DND-41 (cell line): ENCODE data around the gene TMEM61.

Source experiments
- ATAC-seq: fragments of 200-7000 bp; cut with Tn5 transposase; 3 replicates; pipeline ENCODE4 v1.9.1; 2021; ENCODE audit warnings: low read depth; ENCODE audit not compliant: insufficient read depth
- DNase-seq: peaks from one replicate; pipeline ENCODE4 v3.0.0-alpha.2; 2020
- H2AFZ ChIP-seq: 2 replicates; pipeline ENCODE4 v1.6.0; 2012; ENCODE audit warnings: low read depth, low read length
- H3K27ac ChIP-seq: 2 replicates; pipeline ENCODE4 v1.5.1; 2012; ENCODE audit warnings: low read length, inconsistent platforms
- H3K27me3 ChIP-seq: fragments of 200-600 bp; sonication (generic); 2 replicates; pipeline ENCODE4 v1.6.0; 2012; ENCODE audit warnings: low read length, mild to moderate bottlenecking, inconsistent platforms; ENCODE audit not compliant: insufficient read depth, poor library complexity
- H3K36me3 ChIP-seq: 2 replicates; pipeline ENCODE4 v1.5.1; 2012; ENCODE audit warnings: low read length, inconsistent platforms; ENCODE audit not compliant: insufficient read depth
- H3K4me1 ChIP-seq: 2 replicates; pipeline ENCODE4 v1.5.1; 2012; ENCODE audit warnings: mild to moderate bottlenecking, low read length; ENCODE audit not compliant: insufficient read depth
- H3K4me2 ChIP-seq: 2 replicates; pipeline ENCODE4 v1.6.0; 2012; ENCODE audit warnings: mild to moderate bottlenecking, moderate library complexity, low read length, inconsistent platforms; ENCODE audit not compliant: insufficient read depth
- H3K4me3 ChIP-seq, 2 experiments: fragments of 200-600 bp in 1 of 2; shearing (Covaris generic) in 1 of 2; 2 replicates each; pipeline ENCODE4 v1.5.1; 2012 to 2016; ENCODE audit warnings: inconsistent platforms in 2 of 2, low read length in 2 of 2, mild to moderate bottlenecking in 2 of 2, low read depth in 1 of 2, moderate library complexity in 1 of 2
- H3K79me2 ChIP-seq: 2 replicates; pipeline ENCODE4 v1.6.0; 2012; ENCODE audit warnings: low read length, inconsistent platforms; ENCODE audit not compliant: insufficient read depth
- H3K9ac ChIP-seq: 2 replicates; pipeline ENCODE4 v1.6.0; 2012; ENCODE audit warnings: low read depth, mild to moderate bottlenecking, inconsistent platforms, low read length, moderate library complexity
- H3K9me3 ChIP-seq: 2 replicates; pipeline ENCODE4 v1.5.1; 2012; ENCODE audit warnings: low read length, moderate library complexity, mild to moderate bottlenecking, inconsistent platforms; ENCODE audit not compliant: insufficient read depth, severe bottlenecking
- H4K20me1 ChIP-seq: 2 replicates; pipeline ENCODE4 v1.6.0; 2012; ENCODE audit warnings: low read length; ENCODE audit not compliant: insufficient read depth
- CTCF ChIP-seq: IDR thresholded peaks from 2 replicates; pipeline ENCODE4 v1.5.1; 2012; ENCODE audit warnings: borderline replicate concordance, low read length, moderate library complexity, mild to moderate bottlenecking; ENCODE audit not compliant: poor library complexity, severe bottlenecking; ENCODE audit errors: extremely low read depth
- EZH2 ChIP-seq: IDR thresholded peaks from 3 replicates; pipeline ENCODE4 v1.6.1; 2012; ENCODE audit warnings: borderline replicate concordance, low read depth, mild to moderate bottlenecking, moderate library complexity, low read length, inconsistent platforms; ENCODE audit not compliant: severe bottlenecking

The TMEM61 gene

GRCh38 chr1:55037733-55038551 lies 57.5 kb downstream of the TMEM61 start:
- no peak for ATAC-seq
- TF ChIP-seq EZH2 (no peak), CTCF (no peak)

DNA sequence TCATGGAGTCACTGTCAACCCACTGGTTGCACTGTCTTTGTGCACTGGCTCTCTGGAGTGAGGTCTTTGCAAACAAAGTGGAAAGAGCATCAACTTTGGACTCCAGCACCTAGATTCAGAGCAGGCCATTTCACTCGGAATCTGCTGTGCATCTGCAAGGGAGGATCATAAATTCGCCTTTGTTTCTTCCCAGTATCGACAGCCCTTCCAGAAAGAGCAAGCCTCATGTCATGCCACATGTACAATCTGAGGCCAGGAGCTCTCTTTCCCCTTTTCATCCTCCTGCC lies 58.1 kb downstream of the TMEM61 start:
- TF ChIP-seq CTCF (no peak), EZH2 (no peak)
- H3K36me3 ChIP-seq, result no peaks in the 10 kb centered on the region
- no peak overlapping the region for H2AFZ ChIP-seq
- no peak overlapping the region for H3K4me3 ChIP-seq
- ATAC-seq (no peak), DNase-seq (no peak)
- H3K4me2 ChIP-seq, result no peak overlapping the region
- no peaks in the 10 kb centered on the region for H4K20me1 ChIP-seq
- H3K27ac ChIP-seq, result no peak overlapping the region
- H3K4me1 ChIP-seq, result no peaks in the 10 kb centered on the region
- H3K27me3 ChIP-seq, result peaks cover 29% of the 10 kb centered on the region
- H3K9ac ChIP-seq, result no peak overlapping the region
- H3K79me2 ChIP-seq, result no peaks in the 10 kb centered on the region
- H3K9me3 ChIP-seq, result no peaks in the 10 kb centered on the region

More at GRCh38 chr1:55037733-55038551, 57.5 kb downstream of the TMEM61 start:
- Histone ChIP-seq H4K20me1 (no peaks in the 10 kb centered on the region), H3K79me2 (no peaks in the 10 kb centered on the region), H3K4me1 (no peaks in the 10 kb centered on the region), H3K36me3 (no peaks in the 10 kb centered on the region), H3K27me3 (peaks cover 34% of the 10 kb centered on the region), H2AFZ (no peak overlapping the region), H3K27ac (no peak overlapping the region), H3K4me3 (no peak overlapping the region), H3K9me3 (no peaks in the 10 kb centered on the region), H3K4me2 (no peak overlapping the region), H3K9ac (no peak overlapping the region)
- DNase-seq, result no peak

DNA sequence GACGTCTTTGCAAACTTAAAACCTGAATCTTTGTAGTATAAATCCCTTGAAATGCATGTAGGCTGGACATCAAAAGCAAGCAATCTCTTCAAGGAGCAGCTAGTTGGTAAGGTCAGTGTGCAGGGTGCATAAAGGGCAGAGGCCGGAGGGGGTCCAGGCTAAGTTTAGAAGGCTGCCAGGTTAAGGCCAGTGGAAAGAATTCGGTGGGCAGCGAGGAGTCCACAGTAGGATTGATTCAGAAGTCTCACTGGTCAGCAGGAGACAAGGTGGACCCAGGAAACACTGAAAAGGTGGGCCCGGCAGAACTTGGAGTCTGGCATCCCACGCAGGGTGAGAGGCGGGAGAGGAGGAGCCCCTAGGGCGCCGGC lies 58.5 kb downstream of the TMEM61 start:
- no peaks in the 10 kb centered on the region for H3K79me2 ChIP-seq

DNA sequence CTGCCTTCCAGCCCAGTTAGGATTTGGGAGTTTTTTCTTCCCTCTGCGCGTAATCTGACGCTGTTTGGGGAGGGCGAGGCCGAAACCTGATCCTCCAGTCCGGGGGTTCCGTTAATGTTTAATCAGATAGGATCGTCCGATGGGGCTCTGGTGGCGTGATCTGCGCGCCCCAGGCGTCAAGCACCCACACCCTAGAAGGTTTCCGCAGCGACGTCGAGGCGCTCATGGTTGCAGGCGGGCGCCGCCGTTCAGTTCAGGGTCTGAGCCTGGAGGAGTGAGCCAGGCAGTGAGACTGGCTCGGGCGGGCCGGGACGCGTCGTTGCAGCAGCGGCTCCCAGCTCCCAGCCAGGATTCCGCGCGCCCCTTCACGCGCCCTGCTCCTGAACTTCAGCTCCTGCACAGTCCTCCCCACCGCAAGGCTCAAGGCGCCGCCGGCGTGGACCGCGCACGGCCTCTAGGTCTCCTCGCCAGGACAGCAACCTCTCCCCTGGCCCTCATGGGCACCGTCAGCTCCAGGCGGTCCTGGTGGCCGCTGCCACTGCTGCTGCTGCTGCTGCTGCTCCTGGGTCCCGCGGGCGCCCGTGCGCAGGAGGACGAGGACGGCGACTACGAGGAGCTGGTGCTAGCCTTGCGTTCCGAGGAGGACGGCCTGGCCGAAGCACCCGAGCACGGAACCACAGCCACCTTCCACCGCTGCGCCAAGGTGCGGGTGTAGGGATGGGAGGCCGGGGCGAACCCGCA lies 59.1 kb downstream of the TMEM61 start, which contains the start of gene PCSK9:
Gene PCSK9 (plus strand): TSS at position 207 of the 741 bp plus-strand sequence. CDS start 290 bp downstream, at position 497.
- no peak within 1 kb of the TSS for H3K9ac ChIP-seq

More for the DNA sequence above, 58.5 kb downstream of the TMEM61 start:
- no peak for DNase-seq
- no peak overlapping the region for H2AFZ ChIP-seq
- H3K4me3 ChIP-seq, result no peak overlapping the region
- no peaks in the 10 kb centered on the region for H3K4me1 ChIP-seq
- H3K27me3 ChIP-seq, result peaks cover 25% of the 10 kb centered on the region
- H4K20me1 ChIP-seq, result no peaks in the 10 kb centered on the region
- no peaks in the 10 kb centered on the region for H3K9me3 ChIP-seq
- no peak for TF ChIP-seq EZH2
- no peak overlapping the region for H3K9ac ChIP-seq
- no peak overlapping the region for H3K4me2 ChIP-seq
- no peaks in the 10 kb centered on the region for H3K36me3 ChIP-seq
- ATAC-seq, result no peak
- no peak overlapping the region for H3K27ac ChIP-seq

More for the DNA sequence above, 59.1 kb downstream of the TMEM61 start, which contains the start of gene PCSK9:
- ATAC-seq, result no peak
- Histone ChIP-seq H3K9me3 (no peaks in the 10 kb centered on the region), H3K4me2 (no peak within 1 kb of the TSS), H3K36me3 (no peaks in the 10 kb centered on the region), H3K27ac (no peak within 1 kb of the TSS), H2AFZ (no peak within 1 kb of the TSS), H4K20me1 (no peaks in the 10 kb centered on the region), H3K27me3 (peaks cover 25% of the 10 kb centered on the region), H3K4me3 (no peak within 1 kb of the TSS), H3K4me1 (no peaks in the 10 kb centered on the region), H3K79me2 (no peaks in the 10 kb centered on the region)
- TF ChIP-seq CTCF, result no peak
- no peak for TF ChIP-seq EZH2
- no peak for DNase-seq
